GM12873 (cell line): ENCODE measurements around the gene ADAM10.

ENCODE experiments used
- TF ChIP-seq, protein P1 (sequence below): IDR thresholded peaks from 2 replicates; pipeline ENCODE4 v1.5.1; 2012; ENCODE audit warnings: low read depth, mild to moderate bottlenecking, moderate library complexity, low read length, control low read depth; ENCODE audit not compliant: insufficient read depth; ENCODE audit errors: missing control alignments

Gene ADAM10, protein sequence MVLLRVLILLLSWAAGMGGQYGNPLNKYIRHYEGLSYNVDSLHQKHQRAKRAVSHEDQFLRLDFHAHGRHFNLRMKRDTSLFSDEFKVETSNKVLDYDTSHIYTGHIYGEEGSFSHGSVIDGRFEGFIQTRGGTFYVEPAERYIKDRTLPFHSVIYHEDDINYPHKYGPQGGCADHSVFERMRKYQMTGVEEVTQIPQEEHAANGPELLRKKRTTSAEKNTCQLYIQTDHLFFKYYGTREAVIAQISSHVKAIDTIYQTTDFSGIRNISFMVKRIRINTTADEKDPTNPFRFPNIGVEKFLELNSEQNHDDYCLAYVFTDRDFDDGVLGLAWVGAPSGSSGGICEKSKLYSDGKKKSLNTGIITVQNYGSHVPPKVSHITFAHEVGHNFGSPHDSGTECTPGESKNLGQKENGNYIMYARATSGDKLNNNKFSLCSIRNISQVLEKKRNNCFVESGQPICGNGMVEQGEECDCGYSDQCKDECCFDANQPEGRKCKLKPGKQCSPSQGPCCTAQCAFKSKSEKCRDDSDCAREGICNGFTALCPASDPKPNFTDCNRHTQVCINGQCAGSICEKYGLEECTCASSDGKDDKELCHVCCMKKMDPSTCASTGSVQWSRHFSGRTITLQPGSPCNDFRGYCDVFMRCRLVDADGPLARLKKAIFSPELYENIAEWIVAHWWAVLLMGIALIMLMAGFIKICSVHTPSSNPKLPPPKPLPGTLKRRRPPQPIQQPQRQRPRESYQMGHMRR

DNA sequence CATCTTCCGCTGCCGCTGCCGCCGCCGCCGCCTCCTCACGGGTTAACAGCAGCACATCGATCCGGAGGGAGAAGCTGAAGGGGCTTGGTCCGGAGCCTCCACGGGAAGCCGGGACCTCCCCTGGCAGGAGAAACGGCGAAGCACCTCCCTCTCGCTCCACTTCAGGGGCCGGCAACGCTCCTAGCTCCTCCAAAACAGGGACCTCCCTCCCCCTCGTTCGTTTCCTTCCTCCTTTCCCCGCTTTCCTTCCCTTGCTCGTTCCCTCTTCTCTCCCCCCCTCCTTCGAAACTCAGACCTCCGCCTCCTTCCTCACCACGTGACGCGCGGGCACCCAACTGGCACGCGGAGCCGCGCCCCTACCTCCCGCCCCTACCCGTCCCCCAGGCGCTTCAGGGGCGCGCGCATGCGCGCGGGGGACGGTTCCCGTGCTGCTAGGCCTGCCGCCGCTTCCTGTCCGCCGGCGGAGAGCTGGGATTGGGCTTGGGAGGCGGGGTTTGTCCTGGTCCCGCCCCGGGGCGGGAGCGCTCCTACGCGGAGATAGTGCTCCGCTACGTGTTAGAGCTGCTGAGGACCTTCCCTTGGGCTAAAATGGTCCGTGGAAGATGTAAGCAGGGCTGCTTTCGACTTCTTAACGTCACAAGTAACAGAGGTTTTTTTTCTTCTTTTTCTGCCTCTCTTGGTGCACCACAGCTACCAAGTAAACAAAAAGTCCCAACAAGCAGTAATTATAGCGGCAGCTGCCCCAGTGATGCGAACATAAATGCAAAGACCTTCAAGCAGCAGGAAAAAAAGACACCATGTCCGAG, at the start of gene ADAM10:
ADAM10 (minus strand) TSS at position 176 of the 806 bp plus-strand sequence; CDS start at position 3, 173 bp downstream.
- TF ChIP-seq, protein P1, sequence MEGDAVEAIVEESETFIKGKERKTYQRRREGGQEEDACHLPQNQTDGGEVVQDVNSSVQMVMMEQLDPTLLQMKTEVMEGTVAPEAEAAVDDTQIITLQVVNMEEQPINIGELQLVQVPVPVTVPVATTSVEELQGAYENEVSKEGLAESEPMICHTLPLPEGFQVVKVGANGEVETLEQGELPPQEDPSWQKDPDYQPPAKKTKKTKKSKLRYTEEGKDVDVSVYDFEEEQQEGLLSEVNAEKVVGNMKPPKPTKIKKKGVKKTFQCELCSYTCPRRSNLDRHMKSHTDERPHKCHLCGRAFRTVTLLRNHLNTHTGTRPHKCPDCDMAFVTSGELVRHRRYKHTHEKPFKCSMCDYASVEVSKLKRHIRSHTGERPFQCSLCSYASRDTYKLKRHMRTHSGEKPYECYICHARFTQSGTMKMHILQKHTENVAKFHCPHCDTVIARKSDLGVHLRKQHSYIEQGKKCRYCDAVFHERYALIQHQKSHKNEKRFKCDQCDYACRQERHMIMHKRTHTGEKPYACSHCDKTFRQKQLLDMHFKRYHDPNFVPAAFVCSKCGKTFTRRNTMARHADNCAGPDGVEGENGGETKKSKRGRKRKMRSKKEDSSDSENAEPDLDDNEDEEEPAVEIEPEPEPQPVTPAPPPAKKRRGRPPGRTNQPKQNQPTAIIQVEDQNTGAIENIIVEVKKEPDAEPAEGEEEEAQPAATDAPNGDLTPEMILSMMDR = no peak

DNA sequence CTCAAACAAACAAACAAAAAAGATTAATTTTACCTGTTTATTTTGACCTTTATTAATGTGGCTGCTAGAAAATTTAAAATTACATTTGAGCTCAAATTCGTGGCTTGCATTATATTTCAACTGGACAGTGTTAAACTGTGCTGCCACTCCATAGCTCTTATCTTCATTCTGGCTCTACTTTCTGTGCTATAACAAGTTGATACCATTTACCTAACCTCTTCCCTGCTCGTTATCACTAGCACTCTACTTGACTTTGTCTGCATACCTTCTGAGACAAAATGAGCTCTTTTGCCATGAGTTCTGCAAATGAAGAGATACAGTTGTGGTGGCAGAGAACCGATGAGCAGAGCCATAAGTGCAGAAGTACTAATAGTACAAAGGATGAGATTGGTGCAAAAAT, 48.0 kb upstream of the ADAM10 start:
- TF ChIP-seq, protein P1 = no peak

DNA sequence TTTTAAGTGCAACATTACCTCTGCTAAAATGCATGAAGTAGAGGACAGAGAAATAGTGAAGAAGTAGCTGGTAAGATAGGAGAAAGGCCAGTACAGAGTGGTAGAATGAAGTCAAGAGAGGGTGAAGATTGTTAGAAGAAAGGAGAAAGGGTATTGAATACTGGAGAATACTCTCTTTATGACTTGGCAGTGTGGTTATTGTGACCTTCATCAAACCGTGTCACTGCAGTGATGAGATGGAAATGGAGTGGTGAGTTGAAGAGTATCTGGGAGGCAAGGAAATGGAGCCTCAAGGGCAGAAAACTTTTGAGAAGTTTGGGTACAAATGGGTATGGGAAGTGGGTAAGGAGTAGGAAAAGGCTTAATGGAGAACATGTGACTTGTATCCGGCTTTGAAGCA, 46.3 kb upstream of the ADAM10 start:
- TF ChIP-seq, protein P1 = no peak

DNA sequence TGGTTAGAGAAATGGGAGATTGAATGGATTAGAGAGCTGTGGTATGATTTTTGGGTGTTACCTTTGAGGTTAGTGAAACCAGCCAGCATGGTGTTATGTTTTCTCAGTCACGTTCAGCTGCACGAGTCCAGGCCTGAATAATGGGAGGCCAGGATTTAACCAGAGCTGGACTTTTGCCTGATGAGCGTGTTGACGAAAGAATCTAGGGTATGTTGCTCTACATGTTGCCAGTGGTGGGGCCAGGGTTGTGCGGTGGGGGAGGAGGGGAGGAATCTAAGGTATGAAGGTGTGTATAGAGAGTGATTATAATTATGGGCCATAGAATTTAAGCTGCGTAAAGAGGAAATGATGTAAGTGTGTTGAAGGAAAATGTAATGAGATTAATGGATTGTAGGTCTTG, 44.4 kb upstream of the ADAM10 start:
- TF ChIP-seq, protein P1 = no peak

DNA sequence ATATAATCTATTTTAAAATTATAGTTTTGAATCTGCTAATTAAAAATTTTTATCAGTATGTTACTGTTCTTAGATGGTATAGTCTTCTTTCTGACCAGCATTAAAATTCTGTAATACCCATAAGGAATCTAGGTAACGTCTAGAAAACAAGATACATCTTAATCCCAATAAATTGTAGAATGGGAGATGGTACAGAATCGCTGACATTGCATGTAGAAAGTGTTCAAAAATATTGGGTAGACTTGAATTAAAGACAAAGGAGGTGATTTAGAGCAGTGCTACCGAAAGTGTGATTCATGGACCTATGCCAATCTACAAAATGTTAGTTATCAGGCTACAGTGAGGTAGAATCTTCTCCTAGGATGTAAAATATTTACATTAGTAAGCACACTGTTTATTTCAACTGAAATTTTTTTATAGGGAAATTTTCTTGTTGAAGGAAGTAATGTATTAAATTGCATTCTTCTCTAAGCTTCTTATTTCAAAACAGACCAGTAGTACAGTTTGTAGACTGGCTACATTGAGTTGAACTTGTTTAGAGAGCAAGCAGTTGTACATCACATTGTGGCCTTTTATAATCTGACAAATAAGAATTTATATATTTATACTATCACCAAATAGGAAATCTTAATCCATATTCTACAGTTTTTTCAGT, 38.7 kb upstream of the ADAM10 start:
- TF ChIP-seq, protein P1 = no peak

DNA sequence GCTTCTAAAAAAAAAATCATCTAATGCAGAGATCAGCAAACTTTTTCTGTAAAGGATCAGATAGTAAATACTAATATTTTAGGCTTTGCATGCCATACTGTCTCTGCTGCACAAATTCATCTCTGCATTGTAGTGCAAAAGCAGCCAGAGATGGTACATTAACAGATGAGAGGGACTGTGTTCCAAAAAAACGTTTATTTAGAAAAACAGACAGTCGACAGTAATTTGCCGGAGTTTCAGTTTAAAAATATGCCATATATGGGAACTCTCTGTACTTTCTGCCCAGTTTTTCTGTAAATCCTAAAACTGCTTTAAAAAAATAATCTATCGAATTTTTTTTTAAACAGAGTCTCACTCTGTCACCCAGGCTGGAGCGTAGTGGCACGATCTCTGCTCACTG, 35.8 kb upstream of the ADAM10 start:
- TF ChIP-seq, protein P1 = no peak
